CD4-positive, alpha-beta T cell (primary cell): Measurements from ENCODE around the gene SPAG7. TPM values are rescaled to one million over a fixed set of nuclear protein-coding genes. Genes with fewer than 3 reads are reported as not detected.

Source experiments
- ATAC-seq: fragments of 200-7000 bp; cut with Tn5 transposase; one replicate; pipeline ENCODE4 v1.10.0; 2022; ENCODE audit warnings: mild to moderate bottlenecking; ENCODE audit not compliant: poor library complexity
- CTCF ChIA-PET: fragments of 350-600 bp; sonication (Branson Sonifier 250); formaldehyde crosslinking; loops from one replicate; lab custom pipeline; 2021; ENCODE audit warnings: antibody characterized with exemption, inconsistent platforms; lab: Charles Lee
- POLR2A ChIA-PET: fragments of 350-600 bp; sonication (Branson Sonifier 250); formaldehyde crosslinking; loops from one replicate; lab custom pipeline; 2021; ENCODE audit warnings: antibody characterized with exemption, inconsistent platforms; lab: Charles Lee
- DNase-seq, 14 experiments: peaks; one replicate each; pipeline ENCODE4 v3.0.0-alpha.2; 2013 to 2020; ENCODE audit warnings: mixed read lengths in 2 of 14
- H3K27ac ChIP-seq, 2 donors: one replicate each; pipeline versions ENCODE4 v1.5.1 to v1.7.0; 2013; ENCODE audit warnings: low read length in 2 of 2, low read depth in 1 of 2, mild to moderate bottlenecking in 1 of 2
- H3K27me3 ChIP-seq, 2 experiments: 1 replicate in 1 of 2; 2 replicates in 1 of 2; pipeline versions ENCODE4 v1.6.1 to v1.7.0; 2013; ENCODE audit warnings: low read length in 2 of 2, control low read depth in 1 of 2, mild to moderate bottlenecking in 1 of 2, moderate library complexity in 1 of 2; ENCODE audit not compliant: insufficient read depth in 2 of 2, control insufficient read depth in 1 of 2
- H3K36me3 ChIP-seq: one replicate; pipeline ENCODE4 v1.6.1; 2013; ENCODE audit warnings: low read length, control low read depth; ENCODE audit not compliant: insufficient read depth
- H3K4me1 ChIP-seq: one replicate; pipeline ENCODE4 v1.6.1; 2013; ENCODE audit warnings: low read length, control low read depth; ENCODE audit not compliant: insufficient read depth
- H3K4me3 ChIP-seq: one replicate; pipeline ENCODE4 v1.5.1; 2013; ENCODE audit warnings: mild to moderate bottlenecking, low read length, moderate library complexity
- H3K9me3 ChIP-seq, 2 experiments: 1 replicate in 1 of 2; 2 replicates in 1 of 2; pipeline versions ENCODE4 v1.6.1 to v1.7.0; 2013; ENCODE audit warnings: low read length in 2 of 2, mild to moderate bottlenecking in 2 of 2, control low read depth in 1 of 2, moderate library complexity in 1 of 2; ENCODE audit not compliant: control insufficient read depth in 1 of 2, insufficient read depth in 1 of 2
- H3K27ac Mint-ChIP-seq: one replicate; pipeline ENCODE4 v1.8.0; 2020; ENCODE audit warnings: mixed read lengths
- H3K27me3 Mint-ChIP-seq: one replicate; pipeline ENCODE4 v1.8.0; 2021; ENCODE audit warnings: mixed read lengths
- H3K36me3 Mint-ChIP-seq: one replicate; pipeline ENCODE4 v1.8.0; 2021; ENCODE audit warnings: low read depth, mixed read lengths
- H3K4me1 Mint-ChIP-seq: one replicate; pipeline ENCODE4 v1.8.0; 2021; ENCODE audit warnings: low read depth, mixed read lengths
- H3K4me3 Mint-ChIP-seq: one replicate; pipeline ENCODE4 v1.8.0; 2020; ENCODE audit warnings: mild to moderate bottlenecking, mixed read lengths
- H3K9me3 Mint-ChIP-seq: one replicate; pipeline ENCODE4 v1.8.0; 2020; ENCODE audit warnings: mixed read lengths
- CTCF ChIP-seq: fragments of 200-600 bp; IDR thresholded peaks from one replicate; pipeline ENCODE4 v1.8.0; 2022; ENCODE audit warnings: antibody characterized with exemption, mild to moderate bottlenecking
- intact Hi-C, 2 experiments: fragments of 100-400 bp; cut with DNase I in 1 of 2; cut with micrococcal nuclease in 1 of 2; formaldehyde crosslinking; loops; one replicate each; pipeline versions ENCODE4 v1.15.1 to v1.9.0; 2023 to 2025; cut with DNase I, micrococcal nuclease
- polyA plus RNA-seq, 2 donors: library from polyadenylated mRNA; unstranded; fragments of 120-200 nt; gene quantifications; one replicate each; pipeline ENCODE4 v1.2.1, GENCODE V29; 2013
- total RNA-seq, 174 experiments: library from RNA in 2 of 174; stranded (reverse) in 2 of 174; gene quantifications; one replicate each; pipeline ENCODE4 v1.2.3 and lab custom pipeline; 2021 to 2026

The SPAG7 gene
- total RNA-seq = 10 to 100 TPM; 30.2 to 30.9 TPM
- polyA plus RNA-seq (2013, experiment 1 of 2) = 58.9 TPM
- 52.9 TPM for polyA plus RNA-seq (2013, experiment 2 of 2)
- 21.4 to 53.1 (median 35.2) reads per million in 172 experiments for total RNA-seq (lab: John Stamatoyannopoulos, UW)

- ChIA-PET CTCF (interaction anchor here (0.8 to 3.3 kb wide), 11 partner anchors 14 to 224 kb away, joined by 3 to 21 read pairs (median 4); partner anchors contain the start of genes C17orf107, CAMTA2, CHRNE and PFN1), POLR2A (interaction anchor here (0.6 to 9.8 kb wide), 30 partner anchors 8 to 1123 kb away, joined by 3 to 350 read pairs (median 5); partner anchors contain the start of genes ARRB2, C17orf107, CAMTA2 and CHRNE)
- intact Hi-C loops = loop anchor here (1.0 to 10.0 kb wide), 9 partner anchors 19 to 603 kb away; partner anchors contain the start of genes RNF167 (in 2 of the 2), SLC25A11 (in 2 of the 2), CAMTA2 (in 1 of the 2) and CHRNE (in 1 of the 2)
- Mint-ChIP-seq H3K27me3 (no peaks in the 10 kb centered on the region), H3K9me3 (no peaks in the 10 kb centered on the region), H3K27ac (peak within 1 kb of the TSS; percentile 69), H3K4me3 (no peak within 1 kb of the TSS), H3K36me3 (peaks cover 33% of the 10 kb centered on the region), H3K4me1 (peaks cover 13% of the 10 kb centered on the region)
- peaks cover 24% of the 10 kb centered on the region for H3K36me3 ChIP-seq
- TF ChIP-seq CTCF = peak; percentile 15
- H3K27ac ChIP-seq = peak within 1 kb of the TSS; percentile 87
- no peaks in the 10 kb centered on the region for H3K27me3 ChIP-seq
- peak; percentile 71 for ATAC-seq
- no peaks in the 10 kb centered on the region for H3K9me3 ChIP-seq
- peak; percentile 88 to 98 (median 93) for DNase-seq
- peaks cover 38% of the 10 kb centered on the region for H3K4me1 ChIP-seq
- peak within 1 kb of the TSS; percentile 84 for H3K4me3 ChIP-seq
Observed at GRCh38 chr17:4967539-4968485, at the start of gene SPAG7. Gene SPAG7 (minus strand): TSS chr17:4967817. CDS start chr17:4967804, 13 bp downstream.

- Histone ChIP-seq H3K27ac (no peak overlapping the region), H3K4me3 (no peak overlapping the region), H3K27me3 (no peaks in the 10 kb centered on the region), H3K9me3 (no peaks in the 10 kb centered on the region), H3K36me3 (peaks cover 16% of the 10 kb centered on the region), H3K4me1 (no peaks in the 10 kb centered on the region)
- TF ChIP-seq CTCF = no peak
- Mint-ChIP-seq H3K4me1 (peaks cover 4% of the 10 kb centered on the region), H3K9me3 (no peaks in the 10 kb centered on the region), H3K4me3 (no peak overlapping the region), H3K27ac (no peak overlapping the region), H3K27me3 (no peaks in the 10 kb centered on the region), H3K36me3 (peaks cover 36% of the 10 kb centered on the region)
- ChIA-PET CTCF (interaction anchor here (0.7 kb wide), 1 partner anchor 48 kb away, joined by 3 read pairs; no protein-coding TSS in a partner anchor), POLR2A (no interaction called here)
- intact Hi-C loops = no loop called here
- ATAC-seq (no peak), DNase-seq (no peak)
Observed at GRCh38 chr17:5014357-5014756, 46.7 kb upstream of the SPAG7 start.

- intact Hi-C loops = no loop called here
- Mint-ChIP-seq H3K9me3 (no peaks in the 10 kb centered on the region), H3K36me3 (peaks cover 48% of the 10 kb centered on the region), H3K4me1 (peaks cover 2% of the 10 kb centered on the region), H3K27me3 (no peaks in the 10 kb centered on the region), H3K4me3 (no peak overlapping the region), H3K27ac (no peak overlapping the region)
- H3K9me3 ChIP-seq = no peaks in the 10 kb centered on the region
- H3K27ac ChIP-seq = no peak overlapping the region
- no peak overlapping the region for H3K4me3 ChIP-seq
- POLR2A ChIA-PET = no interaction called here
- H3K27me3 ChIP-seq = no peaks in the 10 kb centered on the region
- CTCF ChIA-PET = no interaction called here
- TF ChIP-seq CTCF = no peak
- H3K4me1 ChIP-seq = no peaks in the 10 kb centered on the region
- H3K36me3 ChIP-seq = peaks cover 34% of the 10 kb centered on the region
- no peak for ATAC-seq
- DNase-seq = peak in 1 of 14 experiments; percentile 16
Observed at GRCh38 chr17:5011928-5012327, 44.3 kb upstream of the SPAG7 start.
